H9 (cell line): Measurements from ENCODE around the gene HACD1. TPM values are rescaled to one million over a fixed set of nuclear protein-coding genes. Genes with fewer than 3 reads are reported as not detected.

Experiments used
- DNase-seq: peaks from one replicate; pipeline ENCODE4 v3.0.0-alpha.2; 2017
- H2AFZ ChIP-seq: one replicate; pipeline ENCODE4 v1.6.1; 2013; ENCODE audit warnings: mild to moderate bottlenecking, low read length, control low read depth, moderate library complexity
- H2AK5ac ChIP-seq: 2 replicates; pipeline ENCODE4 v1.6.1; 2013; ENCODE audit warnings: low read length, control low read depth, mixed read lengths; ENCODE audit not compliant: insufficient read length
- H2BK120ac ChIP-seq: one replicate; pipeline ENCODE4 v1.6.1; 2013; ENCODE audit warnings: low read depth, mild to moderate bottlenecking, low read length, control low read depth, inconsistent platforms; ENCODE audit not compliant: poor library complexity, severe bottlenecking
- H2BK12ac ChIP-seq: 2 replicates; pipeline ENCODE4 v1.6.1; 2013; ENCODE audit warnings: low read length, control low read depth, mixed read lengths, low read depth; ENCODE audit not compliant: insufficient read length
- H2BK15ac ChIP-seq: 2 replicates; pipeline ENCODE4 v1.6.1; 2013; ENCODE audit warnings: low read depth, low read length, control low read depth
- H2BK20ac ChIP-seq: one replicate; pipeline ENCODE4 v1.6.1; 2013; ENCODE audit warnings: low read depth, mild to moderate bottlenecking, low read length, control low read depth, inconsistent platforms; ENCODE audit not compliant: poor library complexity, severe bottlenecking
- H2BK5ac ChIP-seq: 2 replicates; pipeline ENCODE4 v1.6.1; 2013; ENCODE audit warnings: low read length, control low read depth, mixed read lengths; ENCODE audit not compliant: insufficient read length
- H3K14ac ChIP-seq: 2 replicates; pipeline ENCODE4 v1.6.1; 2013; ENCODE audit warnings: low read length, control low read depth; ENCODE audit not compliant: insufficient read depth
- H3K18ac ChIP-seq: 2 replicates; pipeline ENCODE4 v1.6.1; 2013; ENCODE audit warnings: low read depth, mild to moderate bottlenecking, mixed read lengths, low read length, control low read depth; ENCODE audit not compliant: insufficient read length
- H3K23ac ChIP-seq: 2 replicates; pipeline ENCODE4 v1.6.1; 2013; ENCODE audit warnings: low read length, control low read depth, mixed read lengths, low read depth; ENCODE audit not compliant: insufficient read length
- H3K23me2 ChIP-seq: 2 replicates; pipeline ENCODE4 v1.6.1; 2013; ENCODE audit warnings: low read depth, mild to moderate bottlenecking, mixed read lengths, low read length, control low read depth; ENCODE audit not compliant: insufficient read length, poor library complexity, severe bottlenecking
- H3K27ac ChIP-seq: 2 replicates; pipeline ENCODE4 v1.5.1; 2013; ENCODE audit warnings: low read length, control low read depth, mixed read lengths, low read depth; ENCODE audit not compliant: insufficient read length
- H3K27me3 ChIP-seq: 2 replicates; pipeline ENCODE4 v1.6.1; 2013; ENCODE audit warnings: low read length, control low read depth, inconsistent platforms; ENCODE audit not compliant: insufficient read depth
- H3K4ac ChIP-seq: 2 replicates; pipeline ENCODE4 v1.6.1; 2013; ENCODE audit warnings: low read depth, mild to moderate bottlenecking, control low read depth, inconsistent platforms, low read length, moderate library complexity
- H3K4me1 ChIP-seq: 2 replicates; pipeline ENCODE4 v1.6.1; 2013; ENCODE audit warnings: low read length, control low read depth, inconsistent platforms; ENCODE audit not compliant: insufficient read depth
- H3K4me2 ChIP-seq: 2 replicates; pipeline ENCODE4 v1.6.1; 2013; ENCODE audit warnings: low read length, control low read depth, mixed read lengths; ENCODE audit not compliant: insufficient read length, insufficient read depth
- H3K56ac ChIP-seq: 2 replicates; pipeline ENCODE4 v1.6.1; 2013; ENCODE audit warnings: low read depth, mild to moderate bottlenecking, mixed read lengths, low read length, control low read depth; ENCODE audit not compliant: insufficient read length
- H3K79me1 ChIP-seq: 2 replicates; pipeline ENCODE4 v1.6.1; 2013; ENCODE audit warnings: low read depth, mild to moderate bottlenecking, moderate library complexity, low read length, control low read depth, inconsistent platforms; ENCODE audit not compliant: insufficient read depth, poor library complexity, severe bottlenecking
- H3K79me2 ChIP-seq: 2 replicates; pipeline ENCODE4 v1.6.1; 2013; ENCODE audit warnings: low read length, control low read depth, inconsistent platforms; ENCODE audit not compliant: insufficient read depth
- H3K9ac ChIP-seq: 2 replicates; pipeline ENCODE4 v1.6.1; 2013; ENCODE audit warnings: low read length, control low read depth, mixed read lengths; ENCODE audit not compliant: insufficient read length; ENCODE audit errors: extremely low read depth
- H3K9me3 ChIP-seq: one replicate; pipeline ENCODE4 v1.6.1; 2013; ENCODE audit warnings: low read depth, low read length, inconsistent platforms; ENCODE audit not compliant: control insufficient read depth
- H3T11ph ChIP-seq: one replicate; pipeline ENCODE4 v1.6.1; 2013; ENCODE audit warnings: mild to moderate bottlenecking, low read length, control low read depth, inconsistent platforms
- H4K20me1 ChIP-seq: one replicate; pipeline ENCODE4 v1.6.1; 2013; ENCODE audit not compliant: control insufficient read depth, insufficient read length, insufficient read depth
- H4K5ac ChIP-seq: 2 replicates; pipeline ENCODE4 v1.6.1; 2013; ENCODE audit warnings: low read depth, mild to moderate bottlenecking, mixed read lengths, low read length, control low read depth; ENCODE audit not compliant: insufficient read length
- H4K8ac ChIP-seq: replicated peaks from 2 replicates; pipeline ENCODE4 v1.6.1; 2013; ENCODE audit warnings: low read length, control low read depth, mixed read lengths, low read depth; ENCODE audit not compliant: insufficient read length
- H4K91ac ChIP-seq: 2 replicates; pipeline ENCODE4 v1.6.1; 2013; ENCODE audit warnings: low read depth, mild to moderate bottlenecking, moderate library complexity, mixed read lengths, low read length, control low read depth; ENCODE audit not compliant: insufficient read length
- H3K27ac Mint-ChIP-seq, 3 experiments: 2 replicates in 2 of 3; 3 replicates in 1 of 3; pipeline ENCODE4 v1.8.0; 2020 to 2021; ENCODE audit warnings: mixed read lengths in 3 of 3, mild to moderate bottlenecking in 1 of 3, moderate library complexity in 1 of 3
- H3K27me3 Mint-ChIP-seq: 2 replicates; pipeline ENCODE4 v1.8.0; 2021; ENCODE audit warnings: low read depth, mild to moderate bottlenecking, moderate library complexity, mixed read lengths
- H3K36me3 Mint-ChIP-seq, 3 experiments: 2 replicates in 2 of 3; 3 replicates in 1 of 3; pipeline ENCODE4 v1.8.0; 2020 to 2021; ENCODE audit warnings: low read depth in 3 of 3, mixed read lengths in 3 of 3; ENCODE audit not compliant: insufficient read depth in 1 of 3
- H3K4me1 Mint-ChIP-seq, 2 experiments: 2 replicates each; pipeline ENCODE4 v1.8.0; 2020; ENCODE audit warnings: mixed read lengths in 2 of 2
- H3K4me3 Mint-ChIP-seq, 2 experiments: 2 replicates in 1 of 2; 3 replicates in 1 of 2; pipeline ENCODE4 v1.8.0; 2020 to 2021; ENCODE audit warnings: mild to moderate bottlenecking in 2 of 2, mixed read lengths in 2 of 2, moderate library complexity in 1 of 2
- H3K9me3 Mint-ChIP-seq, 2 experiments: 2 replicates in 1 of 2; 3 replicates in 1 of 2; pipeline ENCODE4 v1.8.0; 2020; ENCODE audit warnings: mild to moderate bottlenecking in 2 of 2, mixed read lengths in 2 of 2, moderate library complexity in 1 of 2
- CTCF ChIP-seq: fragments of 200-600 bp; sonication (generic); conservative IDR thresholded peaks from 3 replicates; pipeline ENCODE4 v1.8.0; 2021; ENCODE audit warnings: antibody characterized with exemption, mild to moderate bottlenecking
- WGBS: extraction: QIAGEN DNeasy Blood & Tissue Kit; methylation state at CpG from one replicate; pipeline ENCODE4 v1.1.7; 2013; ENCODE audit warnings: missing lambda C conversion rate, low lambda C conversion rate, mixed read lengths; ENCODE audit not compliant: insufficient read length; ENCODE audit errors: extremely low coverage; 5-methylcytosine and 5-hydroxymethylcytosine counted together
- total RNA-seq: library from RNA; stranded (reverse); gene quantifications from 2 replicates; pipeline ENCODE4 v1.2.1, GENCODE V29; 2021

The HACD1 gene
- total RNA-seq, 1 experiment from 2014 or later, result 25.0 TPM

- no peak overlapping the region for H2AFZ ChIP-seq
- H3K9me3 ChIP-seq, result no peaks in the 10 kb centered on the region
- H3K79me1 ChIP-seq, result no peaks in the 10 kb centered on the region
- no peak overlapping the region for H2BK20ac ChIP-seq
- no peak overlapping the region for H3K23ac ChIP-seq
- no peak overlapping the region for H3K4me2 ChIP-seq
- H4K8ac ChIP-seq, result no peak overlapping the region
- Mint-ChIP-seq H3K27ac (no peak overlapping the region), H3K27me3 (no peaks in the 10 kb centered on the region), H3K4me1 (no peaks in the 10 kb centered on the region), H3K4me3 (no peak overlapping the region), H3K36me3 (peaks cover 0 to 2% (median 0%) of the 10 kb centered on the region in 3 experiments; a peak in 1 of 7 replicates), H3K9me3 (no peaks in the 10 kb centered on the region)
- no peak overlapping the region for H3K4ac ChIP-seq
- H2BK5ac ChIP-seq, result no peak overlapping the region
- no peak overlapping the region for H4K91ac ChIP-seq
- H3K4me1 ChIP-seq, result no peaks in the 10 kb centered on the region
- no CpG with 5 or more reads among the region's 3 CpGs for WGBS
- no peak overlapping the region for H2BK15ac ChIP-seq
- H2BK12ac ChIP-seq, result no peak overlapping the region
- no peak overlapping the region for H3T11ph ChIP-seq
- no peaks in the 10 kb centered on the region for H3K79me2 ChIP-seq
- H4K5ac ChIP-seq, result no peak overlapping the region
- TF ChIP-seq CTCF, result no peak
- no peak overlapping the region for H3K9ac ChIP-seq
- no peak overlapping the region for H3K27ac ChIP-seq
- no peak overlapping the region for H2AK5ac ChIP-seq
- DNase-seq, result no peak
- no peaks in the 10 kb centered on the region for H3K23me2 ChIP-seq
- H3K56ac ChIP-seq, result no peak overlapping the region
- H3K18ac ChIP-seq, result no peak overlapping the region
- H3K27me3 ChIP-seq, result no peaks in the 10 kb centered on the region
- H2BK120ac ChIP-seq, result no peak overlapping the region
- no peaks in the 10 kb centered on the region for H4K20me1 ChIP-seq
- H3K14ac ChIP-seq, result no peak overlapping the region
Observed at GRCh38 chr10:17606547-17607040, 10.6 kb downstream of the HACD1 start.
